HG02884 (cell line): Measurements from ENCODE around the gene SLC41A3.
"Not testable (repeated sequence)": the region's sequence is repeated elsewhere in the genome, so short reads cannot be mapped to it uniquely, and the experiment has no call there.

Experiments used
- ATAC-seq: cut with Tn5 transposase; IDR thresholded peaks from one replicate; pipeline ENCODE4 v1.9.1; 2021; ENCODE audit warnings: mild to moderate bottlenecking, moderate library complexity; ENCODE audit not compliant: unreplicated experiment

Gene SLC41A3

DNA sequence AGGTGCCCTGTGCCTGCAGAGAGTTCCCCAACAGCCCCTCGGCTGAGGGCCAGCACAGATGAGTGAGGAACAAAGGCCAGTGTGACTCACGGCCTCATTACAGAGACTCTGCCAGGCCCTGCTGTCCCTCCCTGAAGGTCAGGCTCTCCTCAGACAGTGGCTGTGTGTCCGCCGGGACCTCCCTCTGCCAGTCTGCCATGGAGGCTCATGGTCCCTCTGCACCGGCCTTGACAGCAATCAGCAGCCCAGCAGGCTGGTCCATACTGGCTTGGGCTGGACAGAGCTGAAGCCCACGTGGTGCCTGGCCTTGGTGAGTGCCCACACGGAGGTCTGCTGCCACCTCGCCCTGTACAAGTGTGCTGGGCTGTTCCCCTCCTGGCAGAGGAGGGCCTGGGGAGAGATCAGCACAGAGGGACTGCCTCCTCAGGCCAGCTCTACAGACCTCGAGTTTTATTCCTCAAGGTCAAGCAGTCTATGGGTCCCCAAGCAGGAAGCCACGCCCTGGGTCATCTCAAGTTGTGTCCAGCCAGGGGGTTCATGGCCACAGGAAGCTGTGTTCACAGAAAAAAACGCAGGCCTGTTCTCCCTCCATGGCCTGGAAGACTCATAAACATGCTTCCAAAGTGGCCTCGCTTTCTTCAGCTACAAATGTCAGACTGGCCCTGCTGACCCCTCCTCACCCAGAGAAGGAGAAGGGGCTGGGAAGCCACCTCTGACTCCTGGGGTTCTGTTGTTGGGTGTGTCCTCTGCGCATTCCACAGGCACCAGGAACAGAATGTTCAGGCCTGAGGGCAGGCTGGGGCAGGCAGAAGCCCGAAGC, 27.0 kb downstream of the SLC41A3 start:
- no peak for ATAC-seq

DNA sequence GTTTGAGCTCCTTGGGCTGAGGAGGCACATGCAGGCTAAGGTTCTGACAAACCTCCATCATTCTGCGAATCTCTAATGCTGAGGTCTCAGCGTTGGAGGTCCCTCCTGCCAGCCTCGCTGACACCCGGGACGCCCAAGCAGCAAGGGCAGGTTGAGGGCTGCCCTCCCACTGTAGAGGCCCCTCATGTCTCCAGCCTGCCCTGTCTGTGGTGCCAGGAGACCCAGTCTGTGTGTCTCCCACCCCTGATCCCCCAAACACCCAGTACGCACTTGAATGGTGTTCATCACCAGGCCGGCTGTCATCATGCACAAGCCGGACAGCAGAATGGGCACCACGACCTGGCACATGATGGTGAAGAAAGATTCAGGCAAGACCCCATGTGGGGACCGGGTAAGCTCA, 27.8 kb downstream of the SLC41A3 start:
- no peak for ATAC-seq

GRCh38 chr3:126054870-126055269, 29.1 kb downstream of the SLC41A3 start:
- ATAC-seq, result no peak

DNA sequence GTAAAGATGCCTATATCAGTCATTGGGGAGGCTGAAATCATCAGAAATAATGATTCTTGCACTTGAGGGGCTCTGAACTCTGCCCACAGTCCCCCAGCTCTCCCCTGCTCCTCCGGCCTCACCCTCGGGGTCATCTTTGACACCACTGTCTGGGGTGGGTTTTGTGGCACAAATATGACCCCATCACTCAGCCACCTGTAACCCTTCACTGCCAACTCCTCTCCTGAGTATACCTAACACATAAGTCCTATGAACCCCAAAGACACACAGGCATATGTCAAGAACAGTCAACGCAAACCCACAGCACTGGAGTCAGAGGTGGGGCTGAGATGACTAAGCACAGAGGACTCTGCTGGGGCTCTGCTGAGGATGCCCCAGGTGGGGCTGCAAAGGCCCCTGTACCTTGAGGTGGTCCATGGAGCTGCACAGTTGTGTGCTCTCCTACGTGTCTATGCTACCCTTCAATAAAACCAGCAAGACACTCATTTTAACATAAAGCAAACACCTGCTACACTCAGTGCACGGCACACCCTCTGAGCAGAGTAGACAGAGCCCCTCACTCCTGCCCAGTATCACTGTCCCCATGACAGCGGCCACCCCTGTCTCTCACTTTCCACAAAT, 29.9 kb downstream of the SLC41A3 start:
- no peak for ATAC-seq

DNA sequence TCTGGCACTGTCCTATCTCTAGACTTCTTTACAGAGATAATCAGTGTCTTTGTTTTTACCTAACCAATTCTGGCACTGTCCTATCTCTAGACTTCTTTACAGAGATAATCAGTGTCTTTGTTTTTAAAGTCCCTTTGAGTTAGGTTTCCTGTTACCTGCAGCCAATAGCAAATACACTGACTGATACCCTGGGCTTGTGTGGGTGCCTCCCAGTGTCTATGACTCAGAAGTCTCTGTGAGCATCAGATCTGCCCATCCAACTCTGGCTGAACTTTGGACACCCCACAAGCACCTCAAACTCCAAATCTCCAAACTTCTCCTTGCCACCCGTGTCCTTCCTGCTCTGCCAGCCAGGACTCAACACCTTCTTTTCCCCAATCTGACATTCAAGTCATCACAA, 30.4 kb downstream of the SLC41A3 start:
- ATAC-seq, result no peak

DNA sequence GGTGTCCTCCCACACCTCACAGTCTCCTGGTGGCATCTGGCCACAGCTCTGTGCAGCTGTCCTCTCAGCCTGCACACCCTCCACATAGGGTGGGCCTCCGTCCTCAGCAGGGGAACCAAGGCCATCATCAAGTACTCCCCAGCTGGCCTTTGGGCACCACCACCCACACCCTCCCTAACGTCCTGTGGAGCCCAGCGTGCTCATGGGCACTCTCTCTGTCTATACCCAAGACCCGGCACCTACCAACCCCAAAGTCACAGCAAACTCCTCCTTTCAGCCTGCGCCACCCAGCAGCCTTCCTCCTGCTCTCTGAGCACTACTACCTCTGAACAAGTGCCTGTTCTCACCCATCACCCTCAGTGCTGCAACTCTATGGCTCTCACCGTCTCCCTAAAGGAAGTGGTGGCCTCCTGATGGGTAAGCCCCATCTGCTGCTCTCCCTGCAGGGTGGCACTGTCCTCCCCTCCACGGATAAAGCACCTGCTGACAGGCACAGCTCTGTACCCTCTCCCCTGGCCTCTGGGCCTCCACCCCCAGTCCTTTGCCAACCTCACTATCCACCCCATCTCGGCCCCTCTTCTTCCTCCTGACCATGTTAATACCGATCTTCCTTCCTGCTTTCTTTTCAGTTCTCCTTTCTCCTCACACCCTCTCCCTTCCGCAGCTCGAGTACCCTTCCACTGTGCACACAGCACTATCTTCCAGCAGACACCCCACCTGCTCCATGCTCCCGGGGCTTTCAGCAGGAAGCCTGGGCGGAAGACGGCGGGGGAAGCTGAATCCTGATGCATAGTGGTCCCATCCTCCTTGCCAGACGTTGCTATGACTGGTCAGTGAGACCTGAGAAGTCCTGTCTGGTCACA, 31.5 kb downstream of the SLC41A3 start:
- no peak for ATAC-seq

DNA sequence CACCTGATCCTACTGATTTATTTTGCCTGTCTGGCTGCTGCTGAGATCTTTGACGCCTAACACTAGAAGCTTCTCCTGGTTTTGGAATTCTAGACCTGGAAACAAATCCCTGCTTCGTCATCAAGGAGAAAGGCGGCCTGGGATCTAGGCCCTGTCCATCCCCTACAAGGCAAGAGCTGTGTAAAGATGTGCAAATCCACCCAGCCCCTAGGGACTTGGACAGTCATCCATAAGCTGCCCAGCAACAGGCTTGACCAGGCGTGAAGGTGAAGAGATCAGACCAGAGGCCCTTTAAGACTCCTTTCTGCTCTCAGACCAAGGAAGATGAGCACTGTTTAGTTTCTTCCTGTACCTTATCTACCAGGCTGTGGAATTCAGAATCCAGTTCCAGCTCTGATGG, 32.2 kb downstream of the SLC41A3 start:
- no peak for ATAC-seq

GRCh38 chr3:126051234-126051633, 32.7 kb downstream of the SLC41A3 start:
- ATAC-seq, result no peak

GRCh38 chr3:126050626-126051025, 33.3 kb downstream of the SLC41A3 start:
- no peak for ATAC-seq

DNA sequence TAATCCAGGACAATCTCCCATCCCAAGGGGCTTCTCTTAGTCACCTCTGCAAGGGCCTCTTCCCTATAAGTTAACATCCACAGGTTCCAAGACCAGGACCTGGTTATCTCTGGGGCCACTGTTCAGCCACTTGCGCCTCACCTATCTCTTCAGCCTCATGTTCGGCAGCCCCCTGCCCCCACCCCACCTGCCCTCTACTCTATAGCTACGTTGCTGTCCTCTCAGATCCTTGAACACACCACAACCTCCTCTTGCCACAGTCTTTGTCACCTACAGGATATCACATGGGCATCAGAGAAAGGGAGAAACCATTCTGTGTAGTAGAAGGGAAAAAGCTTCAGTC, 33.9 kb downstream of the SLC41A3 start:
- ATAC-seq, result no peak

- no peak for ATAC-seq
Measured at GRCh38 chr3:126049289-126050049, 34.5 kb downstream of the SLC41A3 start.

DNA sequence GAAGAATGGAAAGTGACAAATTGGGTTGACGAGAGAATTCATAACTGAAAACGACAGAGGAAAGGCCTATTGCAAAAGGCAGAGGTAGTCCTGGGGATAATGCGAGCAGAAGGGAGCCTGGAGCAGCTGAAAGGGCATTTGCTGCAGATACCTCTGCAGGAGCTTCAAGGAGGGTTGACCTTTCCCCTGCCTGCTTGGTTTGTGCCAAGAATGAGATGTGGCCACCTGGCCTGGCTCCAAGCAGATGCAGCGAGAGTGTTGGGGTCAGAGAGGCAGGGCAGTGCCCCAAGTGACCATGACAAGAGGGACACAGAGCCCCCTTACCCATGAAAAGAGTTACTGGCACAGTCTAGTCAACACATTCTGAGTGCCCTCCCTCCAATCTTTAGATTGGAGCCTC, 43.5 kb downstream of the SLC41A3 start:
- ATAC-seq, result no peak

DNA sequence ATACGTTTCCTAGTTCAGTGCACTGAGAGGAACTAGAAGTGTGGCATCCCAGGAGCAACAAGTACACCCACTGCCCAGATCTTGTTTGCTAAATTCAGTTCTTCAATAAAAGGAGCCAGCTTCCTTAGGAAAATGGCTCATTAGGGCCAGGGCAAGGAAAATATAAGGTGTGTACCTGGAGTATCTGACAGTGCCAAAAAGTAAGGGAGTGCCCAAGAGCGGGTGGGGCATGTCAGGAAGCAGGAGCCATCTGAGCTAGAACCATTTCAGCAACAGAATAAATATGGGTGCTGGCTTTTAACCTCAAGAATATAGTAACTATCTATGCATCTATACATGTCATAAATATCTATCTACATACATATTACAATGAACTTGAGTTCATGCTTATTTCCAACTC, 44.1 kb downstream of the SLC41A3 start:
- no peak for ATAC-seq

DNA sequence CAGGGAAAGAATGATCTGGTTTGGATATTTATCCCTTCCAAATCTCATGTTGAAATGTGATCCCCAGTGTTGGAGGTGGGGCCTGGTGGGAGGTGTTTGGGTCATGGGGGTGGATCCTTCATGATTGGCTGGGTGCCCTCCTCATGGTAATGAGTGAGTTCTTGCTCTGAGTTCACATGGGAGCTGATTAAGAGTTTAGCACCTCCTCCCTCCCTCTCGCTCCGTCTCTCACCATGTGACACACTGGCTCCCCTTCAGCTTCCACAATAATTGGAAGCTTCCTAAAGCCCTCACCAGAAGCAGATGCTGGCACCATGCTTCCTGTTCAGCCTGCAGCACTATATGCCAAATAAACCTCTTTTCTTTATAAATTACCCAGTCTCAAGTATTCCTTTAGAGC, 45.1 kb downstream of the SLC41A3 start:
- not testable (repeated sequence) for ATAC-seq

DNA sequence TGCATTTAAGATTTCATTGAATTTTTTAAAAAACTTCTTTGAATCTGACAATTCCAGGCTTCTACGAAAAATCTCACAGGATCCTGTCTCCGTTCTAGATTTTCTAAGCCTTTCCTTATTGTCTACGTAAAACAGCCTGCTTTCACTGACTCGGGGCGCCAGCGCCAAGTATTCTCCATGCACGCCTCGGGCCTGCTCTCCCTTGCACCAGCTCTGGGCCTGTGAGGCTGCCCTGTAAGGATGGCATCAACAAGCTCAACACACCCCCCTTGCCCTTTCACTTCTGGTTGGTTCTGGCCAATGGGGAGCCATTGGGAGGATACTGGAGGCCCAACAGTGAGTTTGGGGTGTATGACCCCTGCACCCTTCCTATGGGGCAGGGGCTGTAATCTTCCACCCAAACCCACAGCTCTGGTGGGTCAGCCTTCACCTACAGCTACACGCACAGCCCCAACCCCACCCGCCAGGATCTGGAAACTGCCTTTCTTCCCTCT, 47.8 kb downstream of the SLC41A3 start:
- ATAC-seq, result no peak

- no peak for ATAC-seq
Measured at GRCh38 chr3:126035362-126036050, 48.4 kb downstream of the SLC41A3 start.

GRCh38 chr3:126034481-126035361, 49.2 kb downstream of the SLC41A3 start:
- ATAC-seq, result no peak

GRCh38 chr3:126033765-126034164, 50.2 kb downstream of the SLC41A3 start:
- ATAC-seq, result no peak

GRCh38 chr3:126033051-126033745, 50.7 kb downstream of the SLC41A3 start:
- no peak for ATAC-seq
